ENCODE results near the gene MELK.

MELK gene

DNA sequence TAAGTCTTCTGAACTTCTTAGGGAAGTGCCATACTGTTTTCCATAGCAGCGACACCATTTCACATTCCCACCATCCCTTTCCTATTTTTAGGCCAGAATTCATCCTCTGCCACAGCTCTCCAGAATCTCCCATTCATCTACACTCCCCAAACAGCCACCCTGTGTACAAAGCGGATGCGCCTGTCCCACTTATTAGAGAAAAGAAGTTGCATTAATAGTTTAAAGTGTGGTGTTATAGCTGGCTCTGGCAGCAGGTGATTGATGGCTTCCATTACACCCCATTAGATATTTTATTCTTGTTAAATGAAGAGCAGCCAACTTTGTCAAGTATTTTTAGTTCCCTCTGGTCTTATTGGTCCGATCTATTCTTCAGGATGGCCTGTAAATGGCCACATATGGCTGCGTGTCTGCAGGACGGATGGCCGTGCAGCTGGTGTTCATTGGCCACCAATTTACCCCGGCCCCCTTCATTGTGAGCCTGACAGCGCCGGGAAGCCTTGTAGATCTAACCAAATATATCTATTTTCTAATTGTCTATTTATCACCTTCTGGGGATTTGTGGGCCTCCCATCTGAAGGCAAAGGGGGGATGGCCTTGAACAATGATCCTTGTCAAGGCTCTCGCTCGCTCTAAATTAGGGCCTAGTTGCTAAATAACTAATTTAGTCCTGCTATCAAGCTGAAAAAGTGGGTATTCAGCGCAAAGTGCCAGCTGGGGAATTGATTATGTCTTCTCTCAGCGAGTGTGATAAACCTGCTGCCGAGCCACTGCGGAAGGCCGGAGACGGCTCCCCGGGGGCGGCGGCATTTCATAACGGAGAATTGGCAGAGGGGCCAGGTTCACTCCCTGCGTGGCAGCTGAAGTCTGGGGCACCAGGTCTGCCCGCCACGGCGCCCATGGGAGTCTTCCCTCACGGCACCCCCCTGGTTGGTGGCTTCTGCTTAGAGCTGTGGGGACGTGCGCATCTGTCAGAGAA is 141.1 kb downstream of the MELK start:
- no peak overlapping the region for H3K4me3 ChIP-seq (ENCODE audit: low read length)
- no peak overlapping the region for H2AFZ ChIP-seq (ENCODE audit: low read depth, low read length)
- no peaks in the 10 kb centered on the region for H3K9me3 ChIP-seq (ENCODE audit: low read length)
- peaks cover 5% of the 10 kb centered on the region for H3K27me3 ChIP-seq (ENCODE audit: insufficient read depth, low read length)
- H3K4me1 ChIP-seq (ENCODE audit: insufficient read depth, low read length): no peaks in the 10 kb centered on the region
- H3K36me3 ChIP-seq (ENCODE audit: insufficient read depth, low read length): no peaks in the 10 kb centered on the region

DNA sequence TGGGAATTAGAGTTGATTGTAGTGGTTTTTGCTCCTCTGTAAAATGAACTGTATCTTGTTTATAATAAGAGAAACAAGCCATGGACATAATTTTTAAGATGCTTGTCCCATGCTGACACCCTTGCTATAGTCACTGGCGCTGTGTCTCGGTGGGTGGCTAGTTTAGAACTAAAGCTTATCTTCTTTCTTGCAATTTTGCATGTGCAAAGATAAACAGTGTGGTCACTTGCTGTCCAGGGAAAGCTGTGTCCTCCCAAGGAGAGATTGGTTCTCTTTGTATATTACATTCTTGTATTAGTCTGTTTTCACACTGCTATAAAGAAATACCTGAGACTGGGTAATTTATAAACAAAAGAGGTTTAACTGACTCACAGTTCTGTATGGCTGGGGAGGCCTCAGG is 143.8 kb downstream of the MELK start:
- Histone ChIP-seq H3K27me3 (ENCODE audit: insufficient read depth, low read length) (peaks cover under 1% of the 10 kb centered on the region), H3K4me3 (ENCODE audit: low read length) (no peak overlapping the region), H3K4me1 (ENCODE audit: insufficient read depth, low read length) (no peaks in the 10 kb centered on the region), H3K36me3 (ENCODE audit: insufficient read depth, low read length) (no peaks in the 10 kb centered on the region), H2AFZ (ENCODE audit: low read depth, low read length) (no peak overlapping the region), H3K9me3 (ENCODE audit: low read length) (no peaks in the 10 kb centered on the region)

DNA sequence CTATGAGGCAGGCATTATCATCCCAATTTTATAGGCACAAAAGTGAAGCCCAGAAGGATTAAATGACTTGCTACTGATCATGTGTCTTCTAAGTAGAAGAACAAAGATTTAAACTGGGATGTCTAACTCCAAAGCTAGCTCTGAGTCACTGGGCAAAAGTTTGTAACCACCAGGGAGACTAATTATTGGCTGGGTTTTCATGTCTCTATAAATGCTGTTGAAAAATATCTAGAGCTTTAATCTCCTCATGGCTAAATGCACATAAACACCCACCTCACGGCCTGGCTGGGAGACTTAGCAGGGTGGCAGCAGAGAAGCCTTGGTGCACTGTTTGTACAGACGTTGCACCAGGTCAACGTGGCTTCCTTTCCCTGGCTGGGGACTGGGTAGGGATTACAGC is 144.6 kb downstream of the MELK start:
- Histone ChIP-seq H3K9me3 (ENCODE audit: low read length) (no peaks in the 10 kb centered on the region), H2AFZ (ENCODE audit: low read depth, low read length) (no peak overlapping the region), H3K4me1 (ENCODE audit: insufficient read depth, low read length) (no peaks in the 10 kb centered on the region), H3K4me3 (ENCODE audit: low read length) (no peak overlapping the region), H3K27me3 (ENCODE audit: insufficient read depth, low read length) (peaks cover under 1% of the 10 kb centered on the region), H3K36me3 (ENCODE audit: insufficient read depth, low read length) (no peaks in the 10 kb centered on the region)

DNA sequence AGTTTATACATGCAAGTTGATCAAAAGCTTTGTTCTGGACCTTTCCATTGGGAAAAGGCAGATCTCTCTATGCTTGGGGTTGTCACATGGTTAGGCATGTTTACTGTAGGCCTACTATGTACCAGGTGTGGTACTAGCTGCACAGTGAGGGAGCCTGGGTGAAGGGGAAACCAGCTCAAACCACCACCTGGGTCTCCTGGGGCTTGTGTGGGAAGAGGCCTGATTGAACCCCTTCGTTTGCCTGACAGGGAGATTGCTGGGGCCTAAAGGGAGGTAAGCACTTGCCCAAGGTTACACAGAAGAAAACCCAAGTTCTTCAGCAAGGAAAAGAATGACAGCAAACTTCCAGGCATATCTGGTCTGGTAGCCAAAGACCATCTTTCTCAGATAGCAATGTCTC is 145.9 kb downstream of the MELK start:
- Histone ChIP-seq H3K9me3 (ENCODE audit: low read length) (no peaks in the 10 kb centered on the region), H2AFZ (ENCODE audit: low read depth, low read length) (no peak overlapping the region), H3K4me1 (ENCODE audit: insufficient read depth, low read length) (no peaks in the 10 kb centered on the region), H3K4me3 (ENCODE audit: low read length) (no peak overlapping the region), H3K27me3 (ENCODE audit: insufficient read depth, low read length) (peaks cover 2% of the 10 kb centered on the region), H3K36me3 (ENCODE audit: insufficient read depth, low read length) (no peaks in the 10 kb centered on the region)

DNA sequence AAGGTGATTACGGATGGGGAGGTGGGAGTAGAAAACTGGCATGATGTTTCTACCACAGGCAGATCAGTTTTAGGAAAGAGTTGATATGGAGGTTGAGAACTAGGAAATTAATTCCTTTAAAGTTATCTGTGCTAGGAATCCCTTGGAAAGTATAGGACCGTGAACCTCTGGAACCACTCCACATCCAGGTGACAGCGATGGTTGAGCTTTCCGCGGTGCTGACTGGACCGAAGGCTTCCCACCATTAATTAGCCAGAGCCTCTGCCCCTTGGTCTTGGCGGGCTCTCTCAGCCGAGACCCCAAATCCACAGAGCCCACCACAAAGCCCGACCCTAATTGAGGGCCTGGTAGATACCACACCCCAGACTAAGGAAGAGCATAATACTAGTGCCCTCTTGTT is 147.3 kb downstream of the MELK start:
- no peaks in the 10 kb centered on the region for H3K9me3 ChIP-seq (ENCODE audit: low read length)
- peaks cover 2% of the 10 kb centered on the region for H3K27me3 ChIP-seq (ENCODE audit: insufficient read depth, low read length)
- no peaks in the 10 kb centered on the region for H3K4me1 ChIP-seq (ENCODE audit: insufficient read depth, low read length)
- no peak overlapping the region for H2AFZ ChIP-seq (ENCODE audit: low read depth, low read length)
- H3K36me3 ChIP-seq (ENCODE audit: insufficient read depth, low read length): no peaks in the 10 kb centered on the region
- H3K4me3 ChIP-seq (ENCODE audit: low read length): no peak overlapping the region

DNA sequence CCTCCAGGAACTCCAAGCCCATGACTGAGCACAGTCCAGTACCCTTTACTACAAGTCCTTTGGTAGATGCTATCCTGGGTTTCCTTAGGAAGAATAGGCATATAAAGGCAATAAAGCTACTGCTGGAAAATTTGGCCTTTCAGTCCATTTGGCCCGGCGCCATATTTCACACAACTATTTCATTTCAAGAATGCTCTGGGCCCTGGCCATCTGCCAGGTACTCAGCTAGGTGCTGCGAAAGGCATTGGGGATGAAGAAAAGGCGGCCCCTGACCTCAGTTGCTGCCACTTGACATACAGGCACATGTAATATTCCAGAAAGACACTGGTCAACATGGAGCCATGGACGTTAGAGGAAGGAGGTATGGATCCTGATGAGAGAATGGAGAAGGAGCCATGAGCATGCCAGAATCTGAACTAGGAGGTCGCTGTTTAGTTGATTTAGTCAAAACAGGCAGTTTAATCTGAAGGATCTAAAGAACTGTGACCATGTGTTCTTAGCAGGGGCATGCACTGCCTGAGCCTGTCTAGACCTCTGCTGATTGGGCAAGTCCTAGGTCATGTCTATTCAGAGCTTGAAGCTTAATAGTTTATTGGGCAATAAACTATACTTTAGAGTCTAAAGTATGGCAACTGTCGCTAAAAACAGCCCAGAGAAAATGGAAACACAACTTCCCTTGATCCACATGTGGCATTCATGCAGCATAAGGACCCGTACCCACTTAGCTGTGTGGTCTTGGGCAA is 149.3 kb downstream of the MELK start:
- Histone ChIP-seq H2AFZ (ENCODE audit: low read depth, low read length) (no peak overlapping the region), H3K36me3 (ENCODE audit: insufficient read depth, low read length) (no peaks in the 10 kb centered on the region), H3K27me3 (ENCODE audit: insufficient read depth, low read length) (peaks cover 2% of the 10 kb centered on the region), H3K9me3 (ENCODE audit: low read length) (no peaks in the 10 kb centered on the region), H3K4me3 (ENCODE audit: low read length) (no peak overlapping the region), H3K4me1 (ENCODE audit: insufficient read depth, low read length) (no peaks in the 10 kb centered on the region)

DNA sequence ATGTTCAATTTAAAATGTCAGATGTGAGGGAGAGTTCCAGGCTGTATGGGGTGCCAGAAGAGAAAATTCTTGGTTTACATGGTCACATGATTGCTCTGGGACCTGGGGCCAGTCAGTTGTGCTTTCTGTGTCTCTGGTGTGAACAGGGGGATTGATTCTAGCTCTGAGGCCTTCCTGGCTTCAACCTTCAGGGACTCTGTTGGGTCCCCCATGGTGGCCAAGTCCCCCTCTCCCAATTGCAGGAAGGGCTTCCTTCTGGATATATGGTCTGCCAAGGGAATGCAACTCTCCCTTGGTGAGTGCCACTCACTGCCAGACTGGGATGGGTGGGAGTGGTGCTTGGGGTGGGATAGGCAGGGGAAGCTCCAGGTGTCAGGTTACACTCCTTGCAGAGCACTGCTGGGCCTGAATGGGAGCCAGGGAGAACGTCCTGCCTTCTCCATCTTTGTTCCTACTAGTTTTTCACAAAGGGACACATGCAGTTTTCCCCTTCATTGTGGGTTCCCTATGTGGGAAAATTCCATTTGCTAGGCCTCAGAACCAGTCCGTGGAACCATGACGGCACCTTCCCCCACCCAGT is 153.2 kb downstream of the MELK start:
- H3K4me1 ChIP-seq (ENCODE audit: insufficient read depth, low read length): no peaks in the 10 kb centered on the region
- H3K27me3 ChIP-seq (ENCODE audit: insufficient read depth, low read length): peaks cover 2% of the 10 kb centered on the region
- H3K4me3 ChIP-seq (ENCODE audit: low read length): no peak overlapping the region
- no peak overlapping the region for H2AFZ ChIP-seq (ENCODE audit: low read depth, low read length)
- no peaks in the 10 kb centered on the region for H3K36me3 ChIP-seq (ENCODE audit: insufficient read depth, low read length)
- no peaks in the 10 kb centered on the region for H3K9me3 ChIP-seq (ENCODE audit: low read length)
